Skeletal muscle tissue (tissue), 4 donors: ENCODE data around the gene CRIP3. TPM values are rescaled to one million over a fixed set of nuclear protein-coding genes. Genes with fewer than 3 reads are reported as not detected.
"Not testable (repeated sequence)": the region's sequence is repeated elsewhere in the genome, so short reads cannot be mapped to it uniquely, and the experiment has no call there.

Experiments
- H3K27ac ChIP-seq: one replicate; pipeline ENCODE4 v1.7.0; 2013; ENCODE audit warnings: mild to moderate bottlenecking, low read depth, low read length, inconsistent platforms
- H3K27me3 ChIP-seq, 3 donors: one replicate each; pipeline ENCODE4 v1.7.0; 2013; ENCODE audit warnings: low read length in 3 of 3; ENCODE audit not compliant: control insufficient read depth in 3 of 3, insufficient read depth in 3 of 3
- H3K36me3 ChIP-seq, 3 donors: one replicate each; pipeline ENCODE4 v1.7.0; 2013; ENCODE audit warnings: low read length in 3 of 3; ENCODE audit not compliant: control insufficient read depth in 3 of 3, insufficient read depth in 3 of 3
- H3K4me1 ChIP-seq, 3 donors: one replicate each; pipeline ENCODE4 v1.7.0; 2013; ENCODE audit warnings: low read length in 3 of 3, mild to moderate bottlenecking in 3 of 3; ENCODE audit not compliant: control insufficient read depth in 3 of 3, insufficient read depth in 3 of 3
- H3K4me3 ChIP-seq, 3 donors: one replicate each; pipeline ENCODE4 v1.7.0; 2013; ENCODE audit warnings: low read length in 3 of 3
- H3K9ac ChIP-seq, 3 donors: one replicate each; pipeline ENCODE4 v1.7.0; 2013; ENCODE audit warnings: low read length in 3 of 3, mild to moderate bottlenecking in 3 of 3, moderate library complexity in 2 of 3, low read depth in 1 of 3
- H3K9me3 ChIP-seq, 3 donors: one replicate each; pipeline ENCODE4 v1.7.0; 2013; ENCODE audit warnings: low read length in 3 of 3; ENCODE audit not compliant: control insufficient read depth in 3 of 3
- total RNA-seq: library from RNA; depleted of rRNA; stranded (reverse); fragments of >200 nt; gene quantifications from one replicate; pipeline ENCODE4 v1.2.3, GENCODE V29; 2014
- donor health status: Osteomylitis.

CRIP3 gene
- total RNA-seq, 1 donor from 2014 or later, result 2.1 TPM

DNA sequence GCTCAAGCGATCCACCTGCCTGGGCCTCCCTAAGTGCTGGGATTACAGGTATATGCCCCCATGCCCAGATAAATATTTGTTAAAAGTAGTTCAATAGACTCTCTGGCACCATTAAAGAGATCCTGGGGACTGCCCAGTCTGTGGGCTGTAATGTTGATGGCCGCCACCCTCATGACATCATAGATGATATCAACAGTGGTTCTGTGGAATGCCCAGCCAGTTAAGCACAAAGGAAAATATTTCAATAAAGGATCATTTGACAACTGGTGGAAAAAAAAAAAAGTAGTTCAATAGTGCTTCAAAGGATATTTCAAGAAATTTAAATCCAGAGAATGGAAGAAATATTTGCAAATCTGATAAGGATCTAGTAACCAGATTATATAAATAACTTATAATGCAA, 1.5 kb upstream of the CRIP3 start:
- H3K9ac ChIP-seq, result no peak overlapping the region
- H3K4me1 ChIP-seq, result peaks cover 11 to 13% (median 12%) of the 10 kb centered on the region in 3 donors
- H3K9me3 ChIP-seq, result no peaks in the 10 kb centered on the region
- H3K4me3 ChIP-seq, result no peak overlapping the region
- H3K27ac ChIP-seq, result no peak overlapping the region
- H3K36me3 ChIP-seq, result no peaks in the 10 kb centered on the region
- H3K27me3 ChIP-seq, result peaks cover 8 to 30% (median 24%) of the 10 kb centered on the region in 3 donors

DNA sequence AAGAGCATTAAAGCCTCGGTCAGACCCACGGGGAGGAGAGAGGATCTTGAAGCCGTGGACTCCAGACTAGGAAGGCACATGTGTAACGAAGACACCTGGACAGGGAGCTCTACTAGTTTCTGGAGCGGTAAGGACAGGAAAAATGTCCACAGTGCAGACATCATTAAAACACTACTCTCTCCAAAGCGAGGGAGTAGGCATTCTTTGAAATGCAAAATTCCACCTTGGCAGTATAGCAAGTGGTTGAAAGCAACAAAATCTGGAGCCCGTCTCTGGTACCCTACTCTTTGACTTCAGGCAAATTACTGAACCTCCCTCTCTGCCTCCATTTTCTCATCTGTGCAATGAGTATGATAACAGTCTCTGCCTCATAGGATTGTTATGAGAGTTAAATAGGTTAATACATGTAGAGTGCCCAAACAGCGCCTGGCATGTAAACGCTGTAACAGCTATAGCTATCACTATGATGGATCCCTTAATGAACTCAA, 408 bp upstream of the CRIP3 start:
- Histone ChIP-seq H3K4me3 (peak overlapping the region in 2 of 3 donors; percentile 37 to 43), H3K9ac (no peak overlapping the region), H3K27ac (no peak overlapping the region), H3K36me3 (no peaks in the 10 kb centered on the region), H3K27me3 (peaks cover 8 to 35% (median 28%) of the 10 kb centered on the region in 3 donors), H3K9me3 (no peaks in the 10 kb centered on the region), H3K4me1 (peaks cover 11 to 13% (median 12%) of the 10 kb centered on the region in 3 donors)

DNA sequence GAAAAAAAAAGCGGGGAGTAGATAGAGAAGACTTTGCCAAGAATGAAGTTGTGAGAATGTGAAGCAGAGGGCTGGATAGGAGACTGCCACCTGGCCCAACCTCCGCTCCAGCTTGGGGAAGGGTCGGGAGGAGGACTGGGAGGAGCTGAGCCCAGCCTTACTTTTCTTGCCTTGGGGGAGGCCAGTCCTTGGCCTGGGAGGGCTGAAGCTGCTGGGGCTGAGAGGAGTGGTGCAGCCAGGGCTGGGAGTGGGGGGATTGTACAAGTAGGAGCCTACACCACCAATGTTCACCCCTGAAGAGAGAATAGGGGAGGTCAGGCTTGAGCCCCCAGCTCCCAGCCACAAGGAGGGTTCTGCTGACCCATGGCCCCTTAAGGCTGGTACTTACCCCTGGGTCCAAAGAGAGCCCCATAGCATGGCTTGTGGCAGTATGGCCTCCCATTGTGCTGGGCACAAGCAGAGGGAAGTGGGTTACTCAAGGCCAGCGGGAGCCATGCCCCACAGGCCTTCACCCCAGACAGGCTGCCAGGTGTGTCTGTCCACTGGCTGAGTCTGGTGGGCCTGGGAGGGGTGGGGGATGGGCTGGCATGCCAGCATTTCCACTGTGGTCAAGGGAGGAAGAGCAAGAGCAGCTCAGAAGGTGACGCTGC, 1.1 kb downstream of the CRIP3 start:
- Histone ChIP-seq H3K9ac (no peak overlapping the region), H3K36me3 (no peaks in the 10 kb centered on the region), H3K4me1 (peaks cover 11 to 13% (median 12%) of the 10 kb centered on the region in 3 donors), H3K27me3 (peaks cover 8 to 39% (median 30%) of the 10 kb centered on the region in 3 donors), H3K9me3 (no peaks in the 10 kb centered on the region), H3K27ac (no peak overlapping the region), H3K4me3 (no peak overlapping the region)

DNA sequence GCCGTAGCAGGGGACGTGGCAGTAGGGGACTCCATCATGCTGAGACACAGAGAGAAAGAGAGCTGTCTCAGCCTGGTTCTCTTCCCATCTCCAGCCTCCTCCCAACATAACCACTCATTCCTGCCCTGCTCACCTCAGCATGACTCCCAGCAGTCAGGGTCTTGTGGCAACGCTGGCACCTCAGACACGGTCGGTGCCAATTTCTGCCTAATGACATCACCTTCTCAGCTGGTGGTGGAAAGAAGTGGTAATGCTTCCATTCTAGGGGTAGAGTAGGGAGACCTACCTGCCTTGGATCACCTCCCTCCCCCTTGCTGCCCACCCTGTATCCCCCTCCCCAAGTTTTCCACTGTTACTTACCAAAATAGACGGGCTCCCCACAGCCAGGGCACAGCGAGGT, 2.5 kb downstream of the CRIP3 start:
- Histone ChIP-seq H3K27ac (no peak overlapping the region), H3K27me3 (peaks cover 23 to 54% (median 43%) of the 10 kb centered on the region in 3 donors), H3K36me3 (no peaks in the 10 kb centered on the region), H3K4me3 (no peak overlapping the region), H3K9me3 (no peaks in the 10 kb centered on the region), H3K4me1 (peaks cover 11 to 13% (median 12%) of the 10 kb centered on the region in 3 donors), H3K9ac (no peak overlapping the region)

DNA sequence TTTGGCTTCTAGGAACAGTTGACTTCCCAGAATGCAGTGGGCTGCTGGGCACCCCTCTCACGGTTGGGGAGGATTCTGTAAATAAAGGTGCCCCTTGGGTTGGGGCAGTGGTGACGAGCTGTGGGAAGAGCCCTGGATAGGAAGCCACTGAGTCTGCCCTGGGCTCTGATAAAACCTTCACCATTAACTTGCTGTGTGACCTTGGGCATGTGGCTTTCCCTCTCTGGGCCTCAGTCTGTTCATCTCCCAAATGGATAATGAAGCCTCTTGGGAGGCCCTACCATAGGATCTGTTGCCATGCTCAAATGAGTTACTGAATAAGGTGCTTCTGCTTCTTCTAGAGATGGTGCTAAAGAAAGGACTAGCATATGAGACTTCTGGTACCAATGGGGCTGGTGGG, 3.7 kb downstream of the CRIP3 start:
- Histone ChIP-seq H3K36me3 (no peaks in the 10 kb centered on the region), H3K27ac (no peak overlapping the region), H3K9ac (no peak overlapping the region), H3K9me3 (no peaks in the 10 kb centered on the region), H3K4me3 (no peak overlapping the region), H3K4me1 (peaks cover 11 to 13% (median 12%) of the 10 kb centered on the region in 3 donors), H3K27me3 (peaks cover 34 to 57% (median 50%) of the 10 kb centered on the region in 3 donors)

DNA sequence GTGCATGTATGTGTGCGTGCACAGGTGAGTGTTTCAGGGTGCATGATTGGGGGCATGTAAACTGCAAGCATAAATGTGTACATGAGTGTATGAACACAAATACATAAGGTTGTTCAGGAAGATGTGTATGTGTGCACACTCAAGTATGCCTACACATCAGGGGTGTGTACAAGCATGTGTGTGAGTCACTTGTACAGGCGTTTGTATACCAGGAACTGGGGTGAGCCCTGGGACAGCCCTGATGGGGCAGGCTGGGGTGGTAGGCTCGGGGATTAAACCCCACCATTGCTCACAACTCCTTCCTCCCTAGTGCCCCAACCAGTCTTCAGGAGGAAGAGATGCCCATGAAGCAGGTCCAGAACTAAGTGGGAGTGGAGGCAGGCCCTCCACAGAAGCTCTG, 4.3 kb downstream of the CRIP3 start:
- H3K9ac ChIP-seq, result no peak overlapping the region
- peaks cover 39 to 62% (median 53%) of the 10 kb centered on the region in 3 donors for H3K27me3 ChIP-seq
- H3K36me3 ChIP-seq, result no peaks in the 10 kb centered on the region
- H3K4me3 ChIP-seq, result no peak overlapping the region
- no peaks in the 10 kb centered on the region for H3K9me3 ChIP-seq
- no peak overlapping the region for H3K27ac ChIP-seq
- H3K4me1 ChIP-seq, result peaks cover 11 to 13% (median 12%) of the 10 kb centered on the region in 3 donors

DNA sequence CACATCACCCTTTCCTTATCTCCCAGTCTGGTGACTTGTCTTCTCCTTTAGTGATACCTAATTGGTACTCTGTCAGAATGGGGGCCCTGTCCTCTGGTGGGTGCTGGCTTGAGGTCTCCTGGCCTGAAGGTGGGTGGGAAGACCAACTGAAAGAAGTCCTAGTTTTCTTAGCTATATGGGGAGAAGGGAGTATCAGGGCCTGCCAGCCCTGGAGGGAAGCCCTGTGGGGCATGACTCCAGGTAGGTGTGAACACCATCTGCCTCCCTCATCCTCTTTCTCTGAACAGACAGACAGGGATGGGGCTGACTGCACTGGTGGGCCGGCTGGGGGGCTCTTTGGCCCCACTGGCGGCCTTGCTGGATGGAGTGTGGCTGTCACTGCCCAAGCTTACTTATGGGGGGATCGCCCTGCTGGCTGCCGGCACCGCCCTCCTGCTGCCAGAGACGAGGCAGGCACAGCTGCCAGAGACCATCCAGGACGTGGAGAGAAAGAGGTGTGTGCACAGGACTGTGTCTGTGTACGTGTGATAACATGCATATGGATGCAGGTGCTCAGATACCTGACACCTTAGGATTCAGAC, 4.8 kb downstream of the CRIP3 start:
- no peaks in the 10 kb centered on the region for H3K9me3 ChIP-seq
- H3K9ac ChIP-seq, result no peak overlapping the region
- H3K27ac ChIP-seq, result no peak overlapping the region
- no peak overlapping the region for H3K4me3 ChIP-seq
- H3K36me3 ChIP-seq, result no peaks in the 10 kb centered on the region
- peaks cover 8 to 12% (median 9%) of the 10 kb centered on the region in 3 donors for H3K4me1 ChIP-seq
- H3K27me3 ChIP-seq, result peaks cover 40 to 62% (median 49%) of the 10 kb centered on the region in 3 donors

DNA sequence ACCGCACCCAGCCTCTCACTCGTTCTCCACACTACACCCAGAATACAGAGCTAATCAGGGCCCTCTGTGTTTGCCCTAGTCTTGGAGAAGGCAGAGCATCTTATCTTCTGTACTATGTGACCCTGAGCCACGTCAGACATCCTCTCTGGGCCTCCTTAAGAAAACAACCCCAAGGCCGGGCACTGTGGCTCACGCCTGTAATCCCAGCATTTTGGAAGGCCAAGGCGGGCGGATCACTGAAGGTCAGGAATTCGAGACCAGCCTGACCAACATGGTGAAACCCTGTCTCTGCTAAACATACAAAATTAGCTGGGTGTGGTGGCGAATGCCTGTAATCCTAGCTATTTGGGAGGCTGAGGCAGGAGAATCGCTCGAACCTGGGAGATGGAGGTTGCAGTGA, 5.6 kb downstream of the CRIP3 start:
- H3K36me3 ChIP-seq, H3K4me1 ChIP-seq, H3K4me3 ChIP-seq, H3K9ac ChIP-seq, H3K9me3 ChIP-seq, H3K27ac ChIP-seq: not testable (repeated sequence)
- peaks cover 41 to 59% (median 47%) of the 10 kb centered on the region in 3 donors for H3K27me3 ChIP-seq

DNA sequence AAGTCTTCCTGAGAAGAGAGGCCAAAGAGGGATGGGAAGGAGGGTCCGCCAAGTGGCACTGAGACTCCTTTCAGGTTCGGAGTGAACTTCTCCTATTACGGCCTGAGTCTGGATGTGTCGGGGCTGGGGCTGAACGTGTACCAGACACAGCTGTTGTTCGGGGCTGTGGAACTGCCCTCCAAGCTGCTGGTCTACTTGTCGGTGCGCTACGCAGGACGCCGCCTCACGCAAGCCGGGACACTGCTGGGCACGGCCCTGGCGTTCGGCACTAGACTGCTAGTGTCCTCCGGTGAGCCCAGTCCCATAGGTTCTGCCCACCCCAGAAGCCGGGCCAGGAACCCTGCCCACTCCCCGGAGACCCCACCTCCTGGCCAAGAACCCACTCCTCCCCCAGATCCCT, 6.5 kb downstream of the CRIP3 start:
- no peaks in the 10 kb centered on the region for H3K9me3 ChIP-seq
- H3K36me3 ChIP-seq, result no peaks in the 10 kb centered on the region
- no peak overlapping the region for H3K4me3 ChIP-seq
- H3K9ac ChIP-seq, result no peak overlapping the region
- H3K27me3 ChIP-seq, result peaks cover 34 to 52% (median 49%) of the 10 kb centered on the region in 3 donors
- no peak overlapping the region for H3K27ac ChIP-seq
- H3K4me1 ChIP-seq, result peaks cover 0 to 2% (median 0%) of the 10 kb centered on the region in 3 donors
